ENCODE measurements around the gene TSPAN5. TPM values are rescaled to one million over a fixed set of nuclear protein-coding genes. Genes with fewer than 3 reads are reported as not detected.

TSPAN5 gene
- total and polyA plus RNA-seq, 9 donors, result 12.7 to 23.4 (median 14.7) TPM

- Histone ChIP-seq H3K27me3 (ENCODE audit: control insufficient read depth, insufficient read depth, low read length) (no peaks in the 10 kb centered on the region), H3K9me3 (replicated peaks; ENCODE audit: control insufficient read depth, low read depth, low read length) (peaks cover 4% of the 10 kb centered on the region), H3K36me3 (ENCODE audit: control insufficient read depth, insufficient read depth, low read length) (no peaks in the 10 kb centered on the region), H3K4me1 (ENCODE audit: control insufficient read depth, insufficient read depth, low read length) (peaks cover 3% of the 10 kb centered on the region), H3K27ac (ENCODE audit: low read length) (no peak overlapping the region), H3K4me3 (ENCODE audit: low read length) (no peak overlapping the region)
- DNase-seq, result no peak
- 57% methylated on average over 4 of the region's 5 CpGs for WGBS (ENCODE audit: insufficient coverage)
Observed at GRCh38 chr4:98648602-98649001, 9.8 kb downstream of the TSPAN5 start.

DNA sequence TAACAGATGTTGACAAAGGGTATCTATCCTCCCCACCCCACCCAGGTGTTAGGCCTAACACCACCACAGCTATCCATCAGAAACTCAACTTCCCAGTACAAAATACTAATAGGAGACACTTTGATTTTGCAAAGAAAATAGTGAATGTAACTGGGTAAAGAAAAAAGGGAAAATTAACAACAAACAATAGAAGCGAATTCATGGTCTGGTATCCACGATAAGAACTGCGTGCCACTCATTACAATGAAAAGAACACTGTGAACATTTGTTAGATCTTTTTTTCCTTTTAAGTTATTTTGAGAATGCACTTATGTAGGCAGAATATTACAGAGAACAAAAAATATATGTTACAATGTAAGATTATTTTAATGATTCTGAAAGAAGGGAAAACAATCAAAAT lies 12.0 kb downstream of the TSPAN5 start:
- DNase-seq, result no peak
- no CpG with 5 or more reads among the region's 3 CpGs for WGBS (ENCODE audit: insufficient coverage)
- H3K4me1 ChIP-seq (ENCODE audit: control insufficient read depth, insufficient read depth, low read length), result peaks cover 3% of the 10 kb centered on the region
- no peak overlapping the region for H3K27ac ChIP-seq (ENCODE audit: low read length)
- no peaks in the 10 kb centered on the region for H3K27me3 ChIP-seq (ENCODE audit: control insufficient read depth, insufficient read depth, low read length)
- no peaks in the 10 kb centered on the region for H3K36me3 ChIP-seq (ENCODE audit: control insufficient read depth, insufficient read depth, low read length)
- no peak overlapping the region for H3K4me3 ChIP-seq (ENCODE audit: low read length)
- peaks cover 4% of the 10 kb centered on the region for H3K9me3 ChIP-seq (replicated peaks; ENCODE audit: control insufficient read depth, low read depth, low read length)

- H3K4me3 ChIP-seq (ENCODE audit: low read length), result no peak overlapping the region
- DNase-seq, result no peak
- no peak overlapping the region for H3K27ac ChIP-seq (ENCODE audit: low read length)
- 87% methylated on average over 5 of the region's 6 CpGs for WGBS (ENCODE audit: insufficient coverage)
- peaks cover 2% of the 10 kb centered on the region for H3K9me3 ChIP-seq (replicated peaks; ENCODE audit: control insufficient read depth, low read depth, low read length)
- no peaks in the 10 kb centered on the region for H3K36me3 ChIP-seq (ENCODE audit: control insufficient read depth, insufficient read depth, low read length)
- no peaks in the 10 kb centered on the region for H3K27me3 ChIP-seq (ENCODE audit: control insufficient read depth, insufficient read depth, low read length)
- H3K4me1 ChIP-seq (ENCODE audit: control insufficient read depth, insufficient read depth, low read length), result peaks cover 3% of the 10 kb centered on the region
Observed at GRCh38 chr4:98645527-98645926, 12.9 kb downstream of the TSPAN5 start.

DNA sequence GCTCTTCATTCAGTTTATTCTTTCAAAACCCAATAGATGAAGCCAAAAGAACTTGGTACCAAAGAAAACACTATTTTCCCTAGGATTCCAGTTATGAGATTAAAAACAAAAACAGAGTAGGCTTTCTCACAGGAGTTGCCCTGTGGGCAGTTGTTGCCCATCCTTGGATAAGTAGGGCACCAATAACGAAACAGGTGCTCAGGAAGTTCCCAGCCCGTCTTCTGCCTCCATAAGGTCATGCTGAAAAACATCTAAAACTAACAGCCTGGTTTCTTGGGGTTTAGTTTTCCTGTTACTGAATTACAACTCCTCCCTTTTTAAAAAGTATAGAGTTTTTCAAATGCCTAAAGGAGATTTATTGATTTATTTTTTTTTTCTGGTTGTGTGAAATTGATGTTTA lies 14.7 kb downstream of the TSPAN5 start:
- Histone ChIP-seq H3K4me1 (ENCODE audit: control insufficient read depth, insufficient read depth, low read length) (peaks cover 3% of the 10 kb centered on the region), H3K4me3 (ENCODE audit: low read length) (no peak overlapping the region), H3K9me3 (replicated peaks; ENCODE audit: control insufficient read depth, low read depth, low read length) (no peaks in the 10 kb centered on the region), H3K36me3 (ENCODE audit: control insufficient read depth, insufficient read depth, low read length) (no peaks in the 10 kb centered on the region), H3K27me3 (ENCODE audit: control insufficient read depth, insufficient read depth, low read length) (no peaks in the 10 kb centered on the region), H3K27ac (ENCODE audit: low read length) (no peak overlapping the region)
- no CpG with 5 or more reads among the region's 2 CpGs for WGBS (ENCODE audit: insufficient coverage)
- DNase-seq, result no peak

DNA sequence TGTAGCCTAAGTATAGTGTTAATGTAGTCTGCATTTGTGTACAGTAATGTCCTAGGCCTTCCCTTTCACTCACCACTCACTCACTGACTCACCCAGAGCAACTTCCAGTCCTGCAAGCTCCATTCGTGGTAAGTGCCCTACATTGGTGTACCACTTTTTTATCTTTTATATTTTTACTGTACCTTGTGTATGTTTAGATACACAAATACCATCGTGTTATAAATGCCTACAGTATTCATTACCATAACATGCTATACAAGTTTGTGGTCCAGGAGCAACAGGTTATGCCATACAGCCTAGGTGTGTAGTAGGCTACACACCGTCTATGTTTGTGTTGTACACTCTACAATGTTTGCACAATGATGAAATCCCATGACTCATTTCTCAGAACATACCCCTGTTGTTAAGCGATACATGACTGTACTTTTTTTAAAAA lies 15.4 kb downstream of the TSPAN5 start:
- DNase-seq, result no peak
- H3K9me3 ChIP-seq (replicated peaks; ENCODE audit: control insufficient read depth, low read depth, low read length), result no peaks in the 10 kb centered on the region
- H3K4me3 ChIP-seq (ENCODE audit: low read length), result no peak overlapping the region
- H3K36me3 ChIP-seq (ENCODE audit: control insufficient read depth, insufficient read depth, low read length), result no peaks in the 10 kb centered on the region
- H3K4me1 ChIP-seq (ENCODE audit: control insufficient read depth, insufficient read depth, low read length), result no peaks in the 10 kb centered on the region
- no CpG with 5 or more reads among the region's 4 CpGs for WGBS (ENCODE audit: insufficient coverage)
- H3K27ac ChIP-seq (ENCODE audit: low read length), result no peak overlapping the region
- H3K27me3 ChIP-seq (ENCODE audit: control insufficient read depth, insufficient read depth, low read length), result no peaks in the 10 kb centered on the region

DNA sequence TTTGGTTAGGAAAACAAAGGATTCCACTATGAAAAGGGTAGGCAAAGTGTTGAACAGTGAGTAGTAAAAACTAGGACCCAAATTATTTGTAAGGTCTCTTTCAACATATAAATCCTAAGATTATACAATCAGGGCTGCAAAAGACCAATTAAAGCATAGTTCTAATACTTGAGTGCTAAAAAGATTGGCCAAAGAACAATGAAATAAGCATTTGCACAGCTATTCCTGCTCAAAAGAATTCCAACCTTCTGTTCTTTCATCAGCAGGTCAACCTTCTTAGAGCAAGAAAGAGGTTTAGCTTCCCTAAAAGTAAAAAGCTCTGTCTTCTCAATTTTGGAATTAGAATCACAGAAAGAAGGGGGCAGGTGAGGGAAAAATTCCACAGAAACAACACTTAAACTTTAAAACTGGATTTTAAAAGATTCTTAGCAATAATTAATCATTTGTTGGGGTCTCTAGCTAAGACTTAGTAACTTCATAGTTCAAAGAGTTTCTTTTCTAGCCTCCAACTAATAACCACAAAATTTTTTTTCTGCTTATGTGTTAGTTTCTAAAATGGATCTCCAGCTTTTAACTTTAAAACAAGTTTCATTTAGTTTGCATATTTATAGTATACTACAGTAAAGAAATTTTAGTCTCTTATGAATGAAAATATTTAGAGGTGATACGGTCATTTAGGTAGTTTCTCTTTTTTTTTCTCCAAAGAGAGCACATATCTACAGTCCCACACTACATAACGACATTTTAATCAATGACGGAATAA lies 16.3 kb downstream of the TSPAN5 start:
- Histone ChIP-seq H3K9me3 (replicated peaks; ENCODE audit: control insufficient read depth, low read depth, low read length) (no peaks in the 10 kb centered on the region), H3K4me1 (ENCODE audit: control insufficient read depth, insufficient read depth, low read length) (no peaks in the 10 kb centered on the region), H3K4me3 (ENCODE audit: low read length) (no peak overlapping the region), H3K27me3 (ENCODE audit: control insufficient read depth, insufficient read depth, low read length) (no peaks in the 10 kb centered on the region), H3K27ac (ENCODE audit: low read length) (no peak overlapping the region), H3K36me3 (ENCODE audit: control insufficient read depth, insufficient read depth, low read length) (no peaks in the 10 kb centered on the region)
- no peak for DNase-seq
- WGBS (ENCODE audit: insufficient coverage), result no CpG with 5 or more reads among the region's 3 CpGs

DNA sequence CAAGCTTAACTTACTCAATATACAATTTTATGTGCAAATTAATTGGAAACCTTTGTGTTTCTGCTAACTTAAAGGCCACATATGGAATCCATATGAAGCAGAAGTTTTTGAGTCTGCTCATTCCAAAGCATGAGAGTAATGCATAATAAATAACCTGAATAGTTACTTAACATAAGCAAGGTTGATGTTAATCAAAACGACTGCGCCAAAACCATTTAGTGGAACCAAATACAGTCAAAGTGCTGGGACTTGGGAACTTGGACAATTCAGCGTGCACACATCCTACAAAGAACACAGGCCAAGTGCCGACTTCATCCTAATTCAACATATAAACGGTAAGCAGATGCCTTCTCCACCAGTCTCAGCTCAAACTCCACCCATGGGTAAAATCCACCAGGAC lies 17.0 kb downstream of the TSPAN5 start:
- H3K27me3 ChIP-seq (ENCODE audit: control insufficient read depth, insufficient read depth, low read length), result no peaks in the 10 kb centered on the region
- H3K27ac ChIP-seq (ENCODE audit: low read length), result no peak overlapping the region
- H3K9me3 ChIP-seq (replicated peaks; ENCODE audit: control insufficient read depth, low read depth, low read length), result no peaks in the 10 kb centered on the region
- H3K36me3 ChIP-seq (ENCODE audit: control insufficient read depth, insufficient read depth, low read length), result no peaks in the 10 kb centered on the region
- 42% methylated on average over 4 of the region's 5 CpGs for WGBS (ENCODE audit: insufficient coverage)
- H3K4me3 ChIP-seq (ENCODE audit: low read length), result no peak overlapping the region
- DNase-seq, result no peak
- H3K4me1 ChIP-seq (ENCODE audit: control insufficient read depth, insufficient read depth, low read length), result no peaks in the 10 kb centered on the region

DNA sequence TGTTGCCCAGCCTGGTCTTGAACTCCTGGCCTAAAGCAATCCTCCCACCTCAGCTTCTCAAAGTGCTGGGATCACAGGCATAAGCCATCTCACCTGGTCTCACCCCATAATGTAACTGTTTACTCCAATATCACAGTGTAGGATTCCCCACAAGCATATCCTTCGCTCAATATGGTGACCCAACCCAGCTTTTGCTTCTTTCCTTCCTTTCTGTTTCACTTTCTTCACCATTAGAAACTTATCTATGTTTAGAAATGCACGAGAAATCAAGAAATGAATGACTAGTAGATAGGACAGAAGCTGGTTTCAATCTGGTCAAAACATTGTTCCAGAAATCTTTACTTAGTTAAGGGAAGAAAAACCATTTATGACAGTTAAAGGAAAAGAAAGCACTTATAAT lies 18.9 kb downstream of the TSPAN5 start:
- Histone ChIP-seq H3K27ac (ENCODE audit: low read length) (no peak overlapping the region), H3K4me1 (ENCODE audit: control insufficient read depth, insufficient read depth, low read length) (no peaks in the 10 kb centered on the region), H3K9me3 (replicated peaks; ENCODE audit: control insufficient read depth, low read depth, low read length) (no peaks in the 10 kb centered on the region), H3K27me3 (ENCODE audit: control insufficient read depth, insufficient read depth, low read length) (no peaks in the 10 kb centered on the region), H3K36me3 (ENCODE audit: control insufficient read depth, insufficient read depth, low read length) (no peaks in the 10 kb centered on the region), H3K4me3 (ENCODE audit: low read length) (no peak overlapping the region)
- DNase-seq, result no peak
- WGBS (ENCODE audit: insufficient coverage), result no CpG with 5 or more reads among the region's 2 CpGs

- Histone ChIP-seq H3K27me3 (ENCODE audit: control insufficient read depth, insufficient read depth, low read length) (no peaks in the 10 kb centered on the region), H3K27ac (ENCODE audit: low read length) (no peak overlapping the region), H3K9me3 (replicated peaks; ENCODE audit: control insufficient read depth, low read depth, low read length) (no peaks in the 10 kb centered on the region), H3K36me3 (ENCODE audit: control insufficient read depth, insufficient read depth, low read length) (no peaks in the 10 kb centered on the region), H3K4me3 (ENCODE audit: low read length) (no peak overlapping the region), H3K4me1 (ENCODE audit: control insufficient read depth, insufficient read depth, low read length) (no peaks in the 10 kb centered on the region)
- DNase-seq, result no peak
- WGBS (ENCODE audit: insufficient coverage), result 95% methylated on average over 2 of the region's 2 CpGs
Observed at GRCh38 chr4:98639108-98639507, 19.3 kb downstream of the TSPAN5 start.

DNA sequence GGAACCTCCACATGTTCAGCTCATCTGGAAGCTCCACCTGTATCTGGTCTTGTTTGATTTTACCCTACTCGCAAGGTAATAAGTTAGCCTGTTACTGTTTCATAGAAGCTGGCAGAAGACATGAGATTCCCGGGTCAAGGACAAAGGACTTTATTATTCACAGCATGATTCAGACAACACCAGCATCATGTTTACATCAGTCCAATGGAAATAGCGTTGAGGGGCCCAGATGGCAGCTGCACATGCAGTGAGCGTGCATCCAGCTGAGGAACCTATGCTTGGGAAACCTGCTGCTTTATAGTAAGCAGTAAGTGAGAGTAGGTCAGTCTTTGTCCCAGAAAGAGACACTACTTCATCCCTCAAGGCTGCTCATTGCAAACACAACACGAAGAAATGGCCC lies 19.8 kb downstream of the TSPAN5 start:
- WGBS (ENCODE audit: insufficient coverage), result no CpG with 5 or more reads among the region's 5 CpGs
- no peak for DNase-seq
- Histone ChIP-seq H3K9me3 (replicated peaks; ENCODE audit: control insufficient read depth, low read depth, low read length) (no peaks in the 10 kb centered on the region), H3K27me3 (ENCODE audit: control insufficient read depth, insufficient read depth, low read length) (no peaks in the 10 kb centered on the region), H3K27ac (ENCODE audit: low read length) (no peak overlapping the region), H3K4me1 (ENCODE audit: control insufficient read depth, insufficient read depth, low read length) (no peaks in the 10 kb centered on the region), H3K4me3 (ENCODE audit: low read length) (no peak overlapping the region), H3K36me3 (ENCODE audit: control insufficient read depth, insufficient read depth, low read length) (no peaks in the 10 kb centered on the region)

DNA sequence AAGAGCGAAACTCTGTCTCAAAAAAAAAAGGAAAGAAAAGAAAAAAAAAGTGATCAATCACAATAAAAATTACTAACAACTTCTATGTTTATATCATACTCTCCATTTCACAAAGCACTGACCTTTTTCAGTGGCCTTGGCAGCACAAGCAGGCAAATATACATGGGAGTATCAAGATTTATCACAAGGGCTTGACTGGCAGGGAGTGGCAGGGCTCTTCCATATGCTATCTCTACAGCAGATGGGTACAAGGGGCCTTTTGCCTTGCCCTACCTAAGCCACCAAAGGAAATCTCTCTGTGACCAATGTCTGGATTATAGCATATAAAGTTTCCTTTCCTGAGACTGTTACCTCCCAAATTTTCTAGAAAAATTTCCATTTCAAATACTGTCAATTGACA lies 24.4 kb downstream of the TSPAN5 start:
- Histone ChIP-seq H3K27me3 (ENCODE audit: control insufficient read depth, insufficient read depth, low read length) (no peaks in the 10 kb centered on the region), H3K36me3 (ENCODE audit: control insufficient read depth, insufficient read depth, low read length) (no peaks in the 10 kb centered on the region), H3K9me3 (replicated peaks; ENCODE audit: control insufficient read depth, low read depth, low read length) (no peaks in the 10 kb centered on the region), H3K4me3 (ENCODE audit: low read length) (no peak overlapping the region), H3K27ac (ENCODE audit: low read length) (no peak overlapping the region), H3K4me1 (ENCODE audit: control insufficient read depth, insufficient read depth, low read length) (no peaks in the 10 kb centered on the region)
- no CpG with 5 or more reads among the region's 1 CpG for WGBS (ENCODE audit: insufficient coverage)
- DNase-seq, result no peak
